Activated gamma-delta T cell (primary cell): ENCODE results near the gene CACNA1E.
"Not testable (repeated sequence)": the region's sequence is repeated elsewhere in the genome, so short reads cannot be mapped to it uniquely, and the experiment has no call there.

Source experiments
- DNase-seq: peaks from one replicate; lab custom pipeline; 2025; lab: John Stamatoyannopoulos, UW

The CACNA1E gene

DNA sequence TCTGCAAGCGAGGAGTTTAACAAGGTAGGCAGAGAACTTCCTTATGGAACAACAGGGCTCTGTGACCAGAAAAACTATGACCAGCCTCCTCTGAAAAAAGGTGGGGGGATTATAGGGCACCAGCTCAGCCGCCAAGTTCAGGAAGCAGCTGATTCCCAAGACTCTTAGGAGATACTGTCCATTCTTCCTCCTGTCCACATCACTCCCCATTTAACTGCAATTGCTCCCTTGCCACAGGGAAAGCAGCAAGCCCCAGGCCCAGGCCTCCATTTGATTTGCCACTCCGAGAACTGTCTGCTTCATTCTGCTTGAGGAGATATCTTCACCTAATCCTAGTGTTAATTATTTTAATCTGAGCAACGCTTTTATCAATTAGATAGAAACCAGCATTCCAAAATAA is 323.9 kb downstream of the CACNA1E start:
- no peak for DNase-seq

DNA sequence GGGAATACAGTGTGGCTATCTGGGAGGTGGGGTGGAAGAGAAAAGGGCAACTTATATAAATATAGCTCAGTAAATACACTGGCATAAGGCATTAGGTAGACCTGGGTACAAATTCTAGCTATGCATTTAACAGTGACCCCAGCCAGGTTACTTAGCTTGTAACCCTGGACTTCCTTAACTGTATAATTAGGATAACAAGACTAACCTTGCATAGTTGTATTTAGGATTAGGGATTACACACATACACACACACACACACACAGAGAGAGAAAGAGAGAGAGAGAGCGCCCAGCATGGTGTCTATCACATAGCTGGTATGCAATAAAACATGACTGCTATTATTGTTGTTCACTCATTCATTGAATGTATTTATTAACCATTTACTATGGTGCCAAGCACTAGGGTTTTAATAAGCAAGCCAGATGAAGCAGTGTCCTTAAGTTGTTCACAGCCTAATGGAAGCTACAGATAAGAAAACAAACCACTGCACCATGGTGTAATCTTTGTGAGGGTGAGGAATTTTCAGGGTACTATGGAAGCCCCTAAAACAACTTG is 326.8 kb downstream of the CACNA1E start:
- DNase-seq: no peak

DNA sequence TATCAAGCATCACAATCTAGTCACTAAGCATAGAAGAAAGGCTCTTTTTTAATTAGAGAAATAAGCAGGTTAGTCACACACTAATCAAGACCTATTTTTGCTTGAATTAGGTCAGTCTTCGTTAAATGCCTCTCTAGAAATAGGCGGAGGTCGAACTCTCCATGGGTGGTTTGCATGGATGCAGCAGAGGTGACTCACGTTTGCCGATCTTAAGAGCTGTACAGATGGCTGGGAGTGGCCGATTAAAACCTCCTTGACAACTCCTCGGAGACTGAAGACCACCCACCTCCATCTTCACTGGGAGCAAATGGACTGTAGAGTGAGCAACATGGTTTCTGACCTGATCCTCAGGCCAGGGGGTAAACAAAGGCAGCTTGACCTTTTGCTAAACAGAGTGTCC is 328.9 kb downstream of the CACNA1E start:
- DNase-seq: no peak

DNA sequence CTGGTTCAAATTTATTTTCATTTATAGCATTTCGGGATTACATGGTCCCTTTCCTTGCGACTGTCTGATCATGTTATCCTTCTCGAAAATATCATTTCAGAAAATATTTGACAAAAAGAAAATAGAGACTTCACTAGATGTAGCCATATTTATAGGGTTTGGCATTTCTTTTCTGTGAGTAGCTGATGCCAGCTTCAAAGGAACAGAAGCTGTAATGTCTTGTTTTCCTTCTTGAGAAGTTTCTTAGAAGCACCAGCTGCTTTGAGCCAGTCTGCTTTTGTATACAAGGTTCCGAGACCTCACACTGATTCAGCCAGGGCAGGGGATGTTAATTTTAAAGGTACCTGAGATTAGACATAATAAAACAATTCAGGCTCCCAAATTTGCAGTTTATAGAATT is 329.9 kb downstream of the CACNA1E start:
- DNase-seq: no peak

DNA sequence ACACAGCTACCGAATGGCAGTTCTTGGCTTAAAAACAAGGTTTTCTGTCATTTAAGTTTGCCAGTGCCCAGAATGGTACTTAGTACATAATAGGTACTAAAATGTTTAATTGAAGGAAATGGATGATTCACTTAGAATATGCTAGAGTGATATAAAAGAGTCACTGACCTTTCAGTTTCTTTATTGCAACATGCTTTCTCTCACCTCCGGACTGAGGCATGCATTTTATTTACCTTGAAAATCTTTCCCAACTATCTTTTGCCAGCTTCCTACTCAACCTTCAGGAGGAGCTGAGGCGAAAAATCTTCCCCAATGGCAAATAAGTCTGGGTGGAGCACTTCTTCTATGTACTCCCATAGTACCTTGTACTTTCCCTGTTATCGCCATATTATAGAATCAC is 333.3 kb downstream of the CACNA1E start:
- DNase-seq: no peak

DNA sequence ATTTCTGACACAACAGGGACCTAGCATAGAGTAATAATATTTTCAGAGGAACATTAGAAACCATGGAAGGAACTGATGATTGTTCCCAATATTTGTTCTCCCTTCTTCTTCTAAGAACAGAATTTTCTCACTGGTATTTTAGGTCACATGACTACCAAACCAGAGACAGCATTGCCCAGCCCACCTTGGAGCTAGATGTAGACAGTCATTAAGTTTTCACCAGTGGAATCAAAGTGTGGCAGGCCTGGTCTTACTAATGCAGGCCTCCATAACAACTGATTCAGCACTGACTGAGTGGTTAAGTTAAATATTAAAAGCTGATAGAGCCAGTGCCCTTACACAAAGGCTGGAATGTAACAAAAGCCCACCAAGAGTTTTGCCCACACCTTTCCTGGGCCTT is 333.8 kb downstream of the CACNA1E start:
- DNase-seq: no peak

DNA sequence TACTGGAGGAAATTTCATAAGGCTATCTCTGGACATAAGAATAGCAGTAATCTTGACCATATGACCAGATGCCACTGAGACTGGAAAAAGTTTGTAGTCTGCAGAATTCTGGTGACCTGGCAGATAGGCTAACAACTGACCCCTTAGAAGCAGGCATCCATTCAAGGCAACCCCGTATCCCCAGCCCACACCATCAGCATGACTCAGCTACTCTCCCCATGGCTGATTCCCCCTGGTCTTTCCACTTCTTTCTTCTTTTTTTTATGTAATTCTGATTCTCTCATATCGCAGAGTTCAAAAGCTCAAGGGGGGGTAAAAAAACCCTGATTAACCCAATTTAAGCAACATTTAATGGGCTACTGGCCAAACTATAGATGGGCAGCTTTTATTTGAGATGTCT is 335.1 kb downstream of the CACNA1E start:
- no peak for DNase-seq

DNA sequence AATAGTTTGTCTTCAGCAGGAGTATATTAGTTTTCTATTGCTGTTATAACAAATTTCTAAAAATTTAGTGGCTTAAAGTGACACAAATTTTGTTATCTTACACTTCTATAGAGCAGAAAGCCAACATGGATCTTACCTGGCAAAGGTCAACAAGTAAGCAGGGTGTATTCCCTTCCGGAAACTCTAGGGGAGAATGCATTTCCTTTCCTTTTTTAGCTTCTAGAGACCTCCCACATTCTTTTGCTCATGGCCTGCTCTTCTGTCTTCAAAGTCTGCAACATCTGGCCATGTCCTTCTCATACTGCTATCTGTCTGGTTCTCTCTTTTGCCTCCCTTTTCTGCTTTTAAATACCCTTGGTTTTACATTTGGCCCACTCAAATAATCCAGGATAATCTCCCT is 335.6 kb downstream of the CACNA1E start:
- no peak for DNase-seq

DNA sequence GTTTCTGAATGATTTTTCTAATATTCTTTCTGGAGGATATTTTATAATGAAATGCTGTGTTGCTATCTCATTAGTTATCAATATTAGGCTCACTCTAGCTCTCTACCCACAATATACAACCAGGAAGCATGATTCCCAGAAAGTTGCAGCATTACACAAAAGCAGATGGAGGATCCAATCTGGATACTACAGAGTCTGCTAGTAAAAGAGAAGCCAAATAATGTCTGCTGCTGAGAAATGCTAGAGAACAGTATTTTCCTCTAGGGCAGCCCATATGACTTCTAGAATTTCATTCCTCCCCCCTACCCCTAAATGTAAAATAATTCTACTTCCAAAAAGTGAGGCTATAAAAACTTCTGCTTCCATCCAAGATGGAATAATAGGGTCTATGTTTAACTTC is 338.4 kb downstream of the CACNA1E start:
- DNase-seq: no peak

DNA sequence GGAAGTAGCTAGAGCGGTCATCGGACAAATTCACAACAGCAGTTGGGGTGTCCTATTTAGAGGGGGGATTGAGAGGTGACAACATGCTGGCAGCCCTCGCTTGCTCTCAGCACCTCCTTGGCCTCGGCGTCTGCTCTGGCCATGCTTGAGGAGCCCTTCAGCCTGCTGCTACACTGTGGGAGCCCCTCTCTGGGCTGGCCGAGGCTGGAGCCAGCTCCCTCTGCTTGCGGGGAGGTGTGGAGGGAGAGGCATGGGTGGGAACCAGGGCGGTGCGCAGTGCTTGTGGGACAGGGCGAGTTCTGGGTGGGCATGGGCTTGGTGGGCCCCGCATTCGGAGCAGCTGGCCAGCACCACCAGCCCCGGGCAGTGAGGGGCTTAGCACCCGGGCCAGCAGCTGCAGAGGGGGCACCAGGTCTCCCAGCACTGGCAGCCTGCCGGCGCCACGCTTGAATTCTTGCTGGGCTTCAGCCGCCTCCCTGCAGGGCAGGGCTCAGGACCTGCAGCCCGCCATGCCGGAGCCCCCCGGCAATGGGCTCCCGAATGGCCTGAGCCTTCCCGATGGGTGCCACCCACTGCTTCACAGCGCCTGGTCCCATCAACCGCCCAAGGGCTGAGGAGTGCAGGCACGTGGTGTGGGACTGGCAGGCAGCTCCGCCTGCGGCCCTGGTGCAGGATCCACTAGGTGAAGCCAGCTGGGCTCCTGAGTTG is 349.0 kb downstream of the CACNA1E start:
- not testable (repeated sequence) for DNase-seq

DNA sequence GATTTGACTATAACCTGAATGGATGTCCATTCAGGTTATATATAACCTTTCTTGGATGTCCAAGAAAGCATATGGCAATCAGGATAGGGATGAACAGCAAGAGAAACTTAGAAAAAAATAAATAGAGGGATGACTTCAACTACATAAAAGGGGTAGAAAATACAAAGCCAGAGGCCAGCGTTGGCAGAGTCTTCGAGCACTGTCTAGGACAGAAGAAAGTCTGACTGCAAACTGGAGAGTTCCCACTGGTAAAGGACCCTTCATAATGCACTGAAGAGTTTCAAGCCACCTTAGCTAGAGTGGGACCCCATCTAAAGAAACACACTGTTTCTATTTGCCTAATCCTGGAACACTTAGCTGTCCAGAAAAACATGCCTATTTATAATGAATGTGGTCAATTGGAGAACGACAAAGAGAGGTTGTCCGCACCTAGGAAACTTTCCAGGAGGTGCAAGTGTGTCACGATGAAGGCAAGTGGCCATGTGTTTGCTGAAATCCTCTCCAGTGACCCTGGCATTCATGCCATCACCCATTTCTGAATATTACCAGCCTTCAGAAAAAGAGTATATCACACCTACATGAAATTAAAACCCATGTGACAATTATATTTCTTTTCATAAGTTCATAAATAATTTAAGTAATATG is 362.8 kb downstream of the CACNA1E start:
- no peak for DNase-seq

DNA sequence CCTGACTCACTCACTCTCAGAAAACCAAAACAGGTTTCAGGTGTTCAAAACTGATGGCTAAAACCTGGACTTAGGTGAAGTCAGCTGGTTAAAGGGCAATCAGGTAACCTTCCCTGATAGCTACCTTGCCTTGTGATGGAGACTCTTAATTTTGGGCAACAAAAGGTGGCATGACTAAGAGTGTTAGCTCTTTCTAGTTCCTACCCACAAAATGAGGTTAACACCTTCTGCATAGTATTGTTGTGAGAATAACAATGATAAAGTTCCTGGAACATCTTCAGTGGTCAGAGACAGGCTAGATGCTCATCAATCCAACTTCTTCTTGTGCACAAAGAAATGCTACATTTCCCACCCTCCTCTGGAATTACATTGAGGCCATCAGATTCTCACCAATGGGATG is 363.4 kb downstream of the CACNA1E start:
- no peak for DNase-seq

DNA sequence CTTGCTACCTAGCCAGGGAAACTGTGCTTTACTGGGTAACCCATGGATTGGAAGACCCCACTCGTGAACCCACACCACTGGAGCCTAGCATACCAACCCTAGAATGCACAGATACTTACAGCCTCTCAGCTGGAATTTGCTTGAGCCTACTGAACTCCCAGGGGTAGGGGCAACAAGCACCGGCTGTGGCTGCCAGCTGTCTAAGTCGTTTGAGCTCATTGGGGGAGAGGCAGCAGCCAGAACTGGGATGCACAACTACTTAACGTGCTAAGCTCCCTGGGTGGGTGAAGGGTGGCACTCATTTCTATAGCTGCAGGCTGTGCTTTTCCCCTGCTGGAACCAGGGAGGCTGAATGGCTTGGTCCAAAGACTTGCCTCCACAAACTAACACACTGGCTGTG is 365.8 kb downstream of the CACNA1E start:
- no peak for DNase-seq

DNA sequence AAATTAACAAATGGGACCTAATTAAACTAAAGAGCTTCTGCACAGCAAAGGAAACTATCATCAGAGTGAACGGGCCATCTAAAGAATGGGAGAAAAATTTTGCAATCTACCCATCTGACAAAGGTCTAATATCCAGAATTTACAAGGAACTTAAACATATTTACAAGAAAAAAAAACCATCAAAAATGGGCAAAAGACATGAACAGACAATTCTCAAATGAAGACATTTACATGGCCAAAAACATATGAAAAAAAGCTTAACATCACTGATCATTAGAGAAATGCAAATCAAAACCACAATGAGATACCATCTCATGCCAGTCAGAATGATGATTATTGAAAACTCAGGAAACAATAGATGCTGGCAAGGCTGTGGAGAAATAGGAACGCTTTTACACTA is 370.9 kb downstream of the CACNA1E start:
- not testable (repeated sequence) for DNase-seq

DNA sequence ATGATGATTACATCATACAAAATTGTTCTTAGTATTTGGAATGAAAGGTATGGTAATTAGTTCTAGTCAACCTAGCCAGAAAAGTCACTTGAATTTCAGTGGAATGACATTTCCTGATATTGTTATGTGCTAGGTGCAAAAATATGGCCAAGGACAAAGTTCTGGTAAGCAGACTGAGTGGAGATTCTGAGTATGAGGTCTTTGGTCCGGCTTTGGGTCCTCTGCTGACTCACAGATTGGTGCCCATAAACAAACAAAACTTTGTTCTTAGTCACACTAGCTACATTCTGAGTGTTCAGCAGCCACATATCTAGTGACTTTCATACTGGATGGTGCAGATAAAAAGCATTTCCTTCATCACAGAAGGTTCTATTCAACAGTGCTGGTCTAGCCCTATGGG is 372.1 kb downstream of the CACNA1E start:
- DNase-seq: no peak
